Prostate gland (tissue), 2 donors: Measurements from ENCODE around the gene DNAJC16. TPM values are rescaled to one million over a fixed set of nuclear protein-coding genes. Genes with fewer than 3 reads are reported as not detected.
"Not testable (repeated sequence)": the region's sequence is repeated elsewhere in the genome, so short reads cannot be mapped to it uniquely, and the experiment has no call there.

Source experiments
- DNase-seq: peaks from one replicate; pipeline ENCODE4 v3.0.0-alpha.2; 2019; ENCODE audit warnings: low spot score
- H3K27ac ChIP-seq, 2 donors: fragments of 200-600 bp; sonication (generic); 2 replicates each; pipeline ENCODE4 v1.5.1; 2017 to 2019
- H3K27me3 ChIP-seq: fragments of 200-600 bp; sonication (generic); replicated peaks from 2 replicates; pipeline ENCODE4 v1.5.1; 2019; ENCODE audit not compliant: insufficient read depth
- H3K36me3 ChIP-seq, 2 donors: fragments of 200-600 bp; sonication (generic); 1 replicate in 1 of 2; 2 replicates in 1 of 2; pipeline versions ENCODE4 v1.5.1 to v1.8.1; 2017 to 2019
- H3K4me1 ChIP-seq: fragments of 200-600 bp; sonication (generic); replicated peaks from 2 replicates; pipeline ENCODE4 v1.5.1; 2019
- H3K4me3 ChIP-seq, 2 donors: fragments of 200-600 bp; sonication (generic); 2 replicates each; pipeline ENCODE4 v1.5.1; 2017 to 2019
- H3K9me3 ChIP-seq: fragments of 200-600 bp; sonication (generic); 2 replicates; pipeline ENCODE4 v1.5.1; 2017
- POLR2A ChIP-seq: fragments of 450-650 bp; IDR thresholded peaks from one replicate; pipeline ENCODE4 v1.6.1; 2016; ENCODE audit warnings: antibody characterized with exemption, mild to moderate bottlenecking
- POLR2AphosphoS5 ChIP-seq: sonication (generic); formaldehyde crosslinking; IDR thresholded peaks from one replicate; pipeline ENCODE4 v1.6.1; 2017; ENCODE audit warnings: antibody characterized with exemption
- WGBS: methylation state at CpG from one replicate; pipeline ENCODE4 v1.1.5; 2018; 5-methylcytosine and 5-hydroxymethylcytosine counted together
- intact Hi-C: fragments of 100-400 bp; cut with DNase I; formaldehyde crosslinking; loops from one replicate; pipeline ENCODE4 v1.14.2; 2022
- total RNA-seq, 2 donors: library from RNA; depleted of rRNA; stranded (reverse); fragments of >200 nt; gene quantifications; one replicate each; pipeline ENCODE4 v1.1.0, GENCODE V29; 2016
- TF ChIP-seq, protein P1 (sequence below), 4 experiments: fragments of 200-600 bp in 2 of 4; fragments of 450-650 bp in 2 of 4; sonication (generic) in 2 of 4; IDR thresholded peaks; 1 replicate in 3 of 4; 2 replicates in 1 of 4; pipeline ENCODE4 v1.5.1; 2016 to 2019; ENCODE audit warnings: antibody characterized with exemption in 4 of 4, mild to moderate bottlenecking in 2 of 4, moderate library complexity in 2 of 4

The DNAJC16 gene
- 10 to 100 TPM; 21.5 to 27.2 TPM for total RNA-seq

GRCh38 chr1:15526490-15527339 lies at the start of gene DNAJC16:
Gene DNAJC16, plus strand, starts transcription at chr1:15526848. Its CDS starts 2,258 bp downstream, at chr1:15529106.
- WGBS = under 1% methylated on average over 60 of the region's 65 CpGs

GRCh38 chr1:15476927-15477326 lies 49.7 kb upstream of the DNAJC16 start:
- TF ChIP-seq POLR2A (no peak), POLR2AphosphoS5 (no peak)
- TF ChIP-seq, protein P1, sequence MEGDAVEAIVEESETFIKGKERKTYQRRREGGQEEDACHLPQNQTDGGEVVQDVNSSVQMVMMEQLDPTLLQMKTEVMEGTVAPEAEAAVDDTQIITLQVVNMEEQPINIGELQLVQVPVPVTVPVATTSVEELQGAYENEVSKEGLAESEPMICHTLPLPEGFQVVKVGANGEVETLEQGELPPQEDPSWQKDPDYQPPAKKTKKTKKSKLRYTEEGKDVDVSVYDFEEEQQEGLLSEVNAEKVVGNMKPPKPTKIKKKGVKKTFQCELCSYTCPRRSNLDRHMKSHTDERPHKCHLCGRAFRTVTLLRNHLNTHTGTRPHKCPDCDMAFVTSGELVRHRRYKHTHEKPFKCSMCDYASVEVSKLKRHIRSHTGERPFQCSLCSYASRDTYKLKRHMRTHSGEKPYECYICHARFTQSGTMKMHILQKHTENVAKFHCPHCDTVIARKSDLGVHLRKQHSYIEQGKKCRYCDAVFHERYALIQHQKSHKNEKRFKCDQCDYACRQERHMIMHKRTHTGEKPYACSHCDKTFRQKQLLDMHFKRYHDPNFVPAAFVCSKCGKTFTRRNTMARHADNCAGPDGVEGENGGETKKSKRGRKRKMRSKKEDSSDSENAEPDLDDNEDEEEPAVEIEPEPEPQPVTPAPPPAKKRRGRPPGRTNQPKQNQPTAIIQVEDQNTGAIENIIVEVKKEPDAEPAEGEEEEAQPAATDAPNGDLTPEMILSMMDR (IDR thresholded peaks at IDR 0.05) = no peak
- Histone ChIP-seq H3K27me3 (no peaks in the 10 kb centered on the region), H3K4me1 (no peaks in the 10 kb centered on the region), H3K36me3 (no peaks in the 10 kb centered on the region), H3K4me3 (no peak overlapping the region), H3K27ac (no peak overlapping the region), H3K9me3 (no peaks in the 10 kb centered on the region)
- intact Hi-C loops = no loop called here
- WGBS = 89% methylated on average over 3 of the region's 3 CpGs
- DNase-seq = no peak

More at GRCh38 chr1:15526490-15527339, at the start of gene DNAJC16:
- peak within 1 kb of the TSS; percentile 98 to 99 for H3K27ac ChIP-seq
- TF ChIP-seq POLR2A (peak; percentile 78), POLR2AphosphoS5 (peak; percentile 100)
- TF ChIP-seq, protein P1 (IDR thresholded peaks at IDR 0.05) = peak in 3 of 4 experiments; percentile 6 to 75 (median 46)
- peak; percentile 100 for DNase-seq
- no peaks in the 10 kb centered on the region for H3K9me3 ChIP-seq
- H3K36me3 ChIP-seq = no peaks in the 10 kb centered on the region
- intact Hi-C loops = loop anchor here (1.0 kb wide), 1 partner anchor 91 kb away; the partner anchor contains the start of gene DDI2
- H3K27me3 ChIP-seq = no peaks in the 10 kb centered on the region
- H3K4me3 ChIP-seq = peak within 1 kb of the TSS; percentile 66 to 97
- H3K4me1 ChIP-seq = no peaks in the 10 kb centered on the region

- TF ChIP-seq, protein P1 (IDR thresholded peaks at IDR 0.05) = no peak
- no peak for TF ChIP-seq POLR2AphosphoS5
- TF ChIP-seq POLR2A = no peak
- no peaks in the 10 kb centered on the region for H3K36me3 ChIP-seq
- H3K27me3 ChIP-seq = no peaks in the 10 kb centered on the region
- no peak overlapping the region for H3K4me3 ChIP-seq
- WGBS = 70% methylated on average over 5 of the region's 5 CpGs
- intact Hi-C loops = no loop called here
- no peaks in the 10 kb centered on the region for H3K4me1 ChIP-seq
- H3K9me3 ChIP-seq = no peaks in the 10 kb centered on the region
- no peak for DNase-seq
- no peak overlapping the region for H3K27ac ChIP-seq
Measured at GRCh38 chr1:15477646-15478212, 48.9 kb upstream of the DNAJC16 start.

DNA sequence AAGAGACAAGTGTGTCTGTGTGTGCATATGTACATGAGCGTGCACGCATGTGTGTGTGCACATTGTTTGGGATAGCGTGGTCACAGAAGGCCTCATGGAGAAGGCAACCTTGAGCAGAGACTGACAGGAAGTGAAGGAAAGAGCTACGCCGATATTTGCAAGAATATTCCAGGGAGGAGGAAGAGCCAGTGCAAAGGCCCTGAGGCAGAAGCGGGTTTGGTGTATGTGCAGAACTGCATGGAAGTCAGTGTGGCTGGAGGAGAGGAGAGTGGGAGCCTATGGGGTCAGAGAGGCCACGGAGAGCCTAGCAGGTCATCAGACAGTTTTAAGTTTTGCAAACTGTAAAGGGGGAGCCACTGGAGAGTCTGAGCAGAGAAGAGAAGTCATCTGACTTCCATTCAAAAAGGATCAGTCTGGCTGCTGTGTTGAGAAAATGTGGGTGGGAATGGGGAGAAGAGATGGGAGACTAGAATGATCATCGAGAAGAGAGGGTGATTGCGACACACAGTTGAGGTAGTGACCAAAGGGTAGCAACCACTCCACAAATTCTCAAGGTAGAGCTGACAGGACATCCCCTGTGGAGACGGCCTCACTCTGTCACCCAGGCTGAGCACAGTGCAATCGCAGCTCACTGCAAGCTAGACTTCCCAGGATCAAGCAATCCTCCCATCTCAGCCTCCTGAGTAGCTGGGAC lies 46.8 kb upstream of the DNAJC16 start:
- TF ChIP-seq, protein P1 (IDR thresholded peaks at IDR 0.05) = no peak
- no peak for TF ChIP-seq POLR2AphosphoS5
- TF ChIP-seq POLR2A = no peak
- Histone ChIP-seq H3K9me3 (no peaks in the 10 kb centered on the region), H3K36me3 (no peaks in the 10 kb centered on the region), H3K4me1 (no peaks in the 10 kb centered on the region), H3K27ac (no peak overlapping the region), H3K27me3 (no peaks in the 10 kb centered on the region), H3K4me3 (no peak overlapping the region)
- intact Hi-C loops = no loop called here
- WGBS = 95% methylated on average over 11 of the region's 11 CpGs
- DNase-seq = no peak

DNA sequence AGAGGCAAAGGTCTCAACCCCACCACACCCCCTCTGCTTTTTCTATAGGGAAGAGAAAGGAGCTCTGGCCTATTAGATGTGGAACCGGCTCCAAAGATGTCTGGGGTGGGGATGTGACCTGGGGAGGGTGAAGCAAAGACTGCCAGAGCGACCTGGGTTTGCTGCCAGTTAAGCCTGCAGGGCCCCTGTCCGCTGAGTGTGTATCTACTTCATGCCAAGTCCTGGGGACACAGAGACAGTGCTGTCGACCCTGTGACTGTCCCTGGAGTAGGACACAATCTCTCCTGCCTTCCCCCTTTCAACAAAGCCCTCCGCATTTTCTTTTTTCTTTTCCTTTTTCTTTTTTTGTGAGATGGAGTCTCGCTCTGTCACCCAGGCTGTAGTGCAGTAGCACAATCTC lies 44.2 kb upstream of the DNAJC16 start:
- H3K27me3 ChIP-seq, H3K4me1 ChIP-seq, DNase-seq, H3K27ac ChIP-seq, H3K36me3 ChIP-seq, H3K9me3 ChIP-seq, intact Hi-C loops, H3K4me3 ChIP-seq: not testable (repeated sequence)
- WGBS = 81% methylated on average over 6 of the region's 6 CpGs

DNA sequence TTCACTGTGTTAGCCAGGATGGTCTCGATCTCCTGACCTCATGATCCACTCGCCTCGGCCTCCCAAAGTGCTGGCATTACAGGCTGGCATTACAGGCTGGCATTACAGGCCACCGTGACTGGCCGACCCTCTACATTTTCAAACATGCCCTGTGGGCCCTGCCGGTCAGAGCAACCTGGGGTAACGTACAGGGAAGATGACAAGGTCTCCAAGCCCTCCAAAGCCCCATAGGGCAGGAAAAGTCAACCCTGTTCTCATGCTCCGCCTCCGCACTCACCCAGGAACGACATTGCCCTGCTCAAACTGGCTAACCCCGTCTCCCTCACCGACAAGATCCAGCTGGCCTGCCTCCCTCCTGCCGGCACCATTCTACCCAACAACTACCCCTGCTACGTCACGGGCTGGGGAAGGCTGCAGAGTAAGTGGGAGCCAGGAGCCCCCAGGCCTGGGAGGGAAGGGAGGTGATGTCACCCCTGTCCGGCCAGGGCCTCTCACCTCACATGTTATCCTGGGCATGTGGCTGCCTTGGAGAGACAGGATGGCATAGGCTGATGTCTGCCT lies 43.6 kb upstream of the DNAJC16 start:
- H3K4me3 ChIP-seq, H3K27ac ChIP-seq, H3K4me1 ChIP-seq, H3K9me3 ChIP-seq, DNase-seq, H3K36me3 ChIP-seq, intact Hi-C loops, H3K27me3 ChIP-seq: not testable (repeated sequence)
- 72% methylated on average over 16 of the region's 16 CpGs for WGBS
